ENCODE data around the gene KCND1.
"Not testable (repeated sequence)": the region's sequence is repeated elsewhere in the genome, so short reads cannot be mapped to it uniquely, and the experiment has no call there.

Gene KCND1

GRCh38 chrX:48971249-48972219, at the start of gene KCND1:
Gene KCND1, minus strand, starts transcription at chrX:48971844. Its CDS starts 1,573 bp downstream, at chrX:48970271.
- DNase-seq = no peak

- no peak for DNase-seq
These were observed 48.1 kb upstream of the KCND1 start for GRCh38 chrX:49019599-49020249.

GRCh38 chrX:49019050-49019449, 47.4 kb upstream of the KCND1 start:
- DNase-seq = no peak

DNA sequence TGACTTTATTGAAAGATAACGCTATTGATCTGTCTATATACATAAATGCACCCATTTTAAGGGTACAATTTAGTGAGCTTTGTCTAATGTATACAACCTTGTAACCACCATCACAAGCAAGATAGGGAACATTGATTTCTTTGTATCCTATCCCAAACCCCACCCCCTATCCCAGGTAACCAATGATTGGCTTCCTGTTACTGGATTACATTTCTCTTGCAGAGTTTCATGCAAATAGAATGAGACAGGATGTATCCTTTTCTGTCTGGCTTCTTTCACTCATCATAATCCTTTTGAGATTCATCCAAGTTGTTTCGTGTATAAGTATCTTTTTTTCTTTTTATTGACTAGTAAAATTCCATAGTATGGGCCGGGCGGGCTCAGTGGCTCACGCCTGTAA, 32.1 kb upstream of the KCND1 start:
- DNase-seq = no peak

DNA sequence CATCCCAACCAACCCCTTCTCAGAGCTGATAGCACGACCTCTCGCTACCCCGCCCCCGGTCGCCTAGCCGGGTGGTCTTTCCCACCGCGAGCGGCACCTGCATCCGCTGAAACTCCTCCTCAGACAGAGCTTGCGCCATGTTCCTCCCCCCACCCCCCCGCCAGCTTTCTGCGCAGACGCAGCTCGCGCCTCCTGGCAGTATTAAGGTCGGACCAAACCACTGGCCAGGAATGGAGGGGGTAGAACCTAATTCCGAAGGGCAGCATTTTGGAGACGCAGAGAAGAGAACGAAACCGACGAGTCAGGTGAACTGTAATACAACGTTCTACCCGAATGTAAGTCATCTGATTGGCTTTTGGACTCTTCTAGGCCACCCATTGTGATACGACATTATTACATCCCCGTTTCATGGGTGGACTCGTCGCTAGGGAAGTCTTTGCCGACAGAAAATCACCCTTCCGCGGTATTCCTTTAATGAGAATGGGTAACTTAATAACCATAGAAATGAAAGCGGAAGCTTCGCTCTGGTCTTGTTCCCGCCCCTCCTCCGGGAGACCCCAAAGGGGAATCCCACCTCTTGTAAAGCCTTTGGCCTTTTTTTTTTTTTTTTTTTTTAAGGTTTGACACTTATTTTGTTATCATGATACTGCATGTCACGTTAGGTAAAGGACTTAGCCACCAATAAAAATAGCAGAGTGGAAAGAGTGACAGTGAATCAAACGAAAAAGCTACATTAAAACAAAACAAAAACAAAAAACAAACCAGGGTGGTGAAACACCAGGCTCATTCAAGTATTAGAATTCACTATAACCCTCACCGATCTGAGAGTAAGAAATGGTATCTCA, 30.7 kb upstream of the KCND1 start, which contains the start of gene GRIPAP1:
GRIPAP1 (minus strand) TSS at position 174 of the 845 bp plus-strand sequence; CDS start at position 139, 35 bp downstream.
- DNase-seq = peak; percentile 51 to 80

DNA sequence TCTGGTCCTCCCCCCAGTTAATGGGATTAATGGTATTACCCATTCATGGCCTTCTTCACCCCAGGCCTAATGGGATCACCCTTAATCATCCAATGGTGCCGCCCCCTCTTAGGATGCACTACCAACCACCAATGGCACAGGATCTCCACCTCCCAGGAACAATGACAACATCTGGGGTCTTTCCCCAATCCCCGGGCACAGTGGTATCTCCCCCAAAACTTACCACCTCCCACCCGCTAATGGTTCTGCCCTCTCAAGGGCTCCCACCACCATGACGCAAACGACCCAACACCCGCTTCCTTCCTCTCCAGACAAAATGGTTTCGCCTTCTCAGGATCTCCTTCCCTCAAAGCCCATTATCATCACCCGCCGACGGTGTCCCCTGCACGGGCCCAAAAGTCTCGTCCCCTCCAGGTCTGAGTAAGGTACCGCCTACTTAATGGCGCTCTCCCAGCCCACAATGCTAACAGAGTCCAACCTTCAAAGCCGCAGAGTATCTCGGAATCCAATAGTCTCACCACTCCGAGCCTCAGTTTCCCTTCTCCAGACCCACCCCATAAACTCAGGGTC, 30.0 kb upstream of the KCND1 start:
- DNase-seq = peak; percentile 29 to 51

GRCh38 chrX:49000636-49001035, 29.0 kb upstream of the KCND1 start:
- no peak for DNase-seq

- no peak for DNase-seq
These were observed 27.4 kb upstream of the KCND1 start for GRCh38 chrX:48999030-48999429.

DNA sequence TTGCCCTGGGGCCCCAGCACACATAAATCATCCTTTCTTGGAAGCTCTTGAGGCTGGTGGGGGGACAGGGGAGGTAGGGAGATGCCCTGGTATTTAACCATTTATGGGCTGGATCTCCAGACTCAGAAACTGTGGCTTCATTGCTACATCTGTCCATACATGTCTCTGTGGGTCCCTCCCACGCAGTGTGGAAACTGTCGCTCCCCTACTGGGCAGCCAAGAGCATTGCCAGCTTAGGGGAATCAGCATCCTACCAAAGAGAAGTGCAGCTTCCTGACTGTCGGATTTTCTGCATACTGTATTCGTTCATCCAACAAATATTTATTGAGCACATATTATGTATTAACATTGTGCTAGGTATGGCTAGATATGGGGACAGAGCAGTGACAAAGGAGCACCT, 26.7 kb upstream of the KCND1 start:
- no peak for DNase-seq

GRCh38 chrX:48997865-48998264, 26.2 kb upstream of the KCND1 start:
- no peak for DNase-seq

- DNase-seq = no peak
These were observed 25.8 kb upstream of the KCND1 start for GRCh38 chrX:48997455-48997854.

DNA sequence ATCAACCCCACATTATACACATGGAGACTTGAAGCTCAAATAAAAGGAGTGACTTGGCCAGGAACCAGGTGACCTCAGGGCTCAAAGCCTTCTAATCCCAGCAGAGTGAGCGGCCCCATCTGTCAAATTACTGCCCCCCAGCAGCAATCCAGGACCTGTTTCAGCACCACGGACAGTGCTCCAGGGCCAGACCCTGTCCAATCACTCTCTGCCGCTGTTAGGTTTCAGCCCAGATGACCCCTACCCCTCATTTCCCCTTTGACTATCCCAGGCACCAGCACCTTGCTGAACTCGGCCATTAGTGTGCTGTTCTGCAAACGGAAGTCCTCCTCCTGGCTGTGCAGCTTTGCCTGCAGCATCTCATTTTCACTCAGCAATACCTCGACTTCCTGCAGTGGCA, 25.3 kb upstream of the KCND1 start:
- no peak for DNase-seq

GRCh38 chrX:48992341-48992740, 20.7 kb upstream of the KCND1 start:
- no peak for DNase-seq

- no peak for DNase-seq
These were observed 17.8 kb upstream of the KCND1 start for GRCh38 chrX:48989483-48989882.

- DNase-seq = no peak
These were observed 12.3 kb upstream of the KCND1 start for GRCh38 chrX:48983896-48984295.

DNA sequence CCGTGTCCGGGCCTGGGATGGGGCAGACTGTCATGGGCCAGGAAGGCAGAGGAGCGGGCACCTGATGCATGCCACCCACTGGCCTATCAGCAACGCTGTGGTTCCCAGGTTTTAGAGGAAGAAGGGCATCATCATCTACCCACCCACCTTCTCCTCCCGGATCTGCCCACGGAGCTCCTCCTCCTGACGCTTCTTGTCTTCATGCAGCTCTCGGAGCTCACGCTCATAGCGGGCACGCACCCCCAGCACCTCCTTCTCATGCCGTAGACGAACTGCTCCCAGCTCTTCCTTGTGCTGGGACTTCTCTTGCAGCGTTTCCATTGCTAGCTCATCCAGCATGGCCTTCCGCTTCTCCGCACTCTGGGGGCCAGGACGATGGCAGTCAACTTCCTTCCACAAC, 11.4 kb upstream of the KCND1 start:
- DNase-seq = no peak

GRCh38 chrX:48981178-48981577, 9.5 kb upstream of the KCND1 start:
- no peak for DNase-seq

GRCh38 chrX:48980341-48980740, 8.7 kb upstream of the KCND1 start:
- DNase-seq = not testable (repeated sequence)

DNA sequence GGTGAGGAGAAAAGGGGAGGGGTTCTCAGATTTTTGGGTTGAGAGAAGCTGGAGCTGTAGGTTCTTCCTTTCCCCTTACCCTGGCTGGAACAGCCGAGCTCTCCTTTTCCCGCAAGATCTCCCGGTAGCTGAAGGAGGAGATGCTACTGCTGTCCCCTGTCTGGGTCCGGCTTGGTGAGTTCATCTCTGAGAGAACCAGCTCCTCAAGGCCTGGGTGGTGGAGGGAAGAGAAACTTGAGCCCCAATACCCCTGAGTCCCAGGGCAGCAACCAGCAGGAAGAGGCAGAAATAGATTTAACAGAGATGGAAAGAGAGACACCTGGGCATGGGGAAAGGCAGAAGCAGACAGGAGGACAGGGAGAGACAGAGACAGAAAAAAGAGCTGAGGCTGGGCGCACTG, 6.6 kb upstream of the KCND1 start:
- DNase-seq = no peak

DNA sequence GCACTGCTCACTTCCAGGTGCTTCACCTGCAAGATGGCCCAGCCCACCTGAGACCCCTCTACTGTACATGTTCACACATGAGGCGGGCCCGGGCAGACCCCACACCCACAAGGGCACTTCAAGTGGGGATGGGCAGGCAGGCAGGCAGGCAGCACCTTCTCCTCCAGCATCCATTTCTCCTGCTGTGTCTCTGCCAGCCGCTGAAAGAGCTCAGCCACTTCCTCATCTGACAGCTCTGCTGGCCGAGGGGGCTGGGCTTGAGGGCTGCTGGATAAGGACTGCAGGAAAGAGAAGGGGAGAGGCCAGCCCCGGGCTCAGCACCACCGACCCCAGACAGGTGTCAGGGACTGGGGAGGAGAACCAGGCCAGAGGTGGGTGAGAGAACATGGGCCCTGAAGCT, 4.4 kb upstream of the KCND1 start:
- no peak for DNase-seq

GRCh38 chrX:48975541-48975940, 3.9 kb upstream of the KCND1 start:
- DNase-seq = no peak

DNA sequence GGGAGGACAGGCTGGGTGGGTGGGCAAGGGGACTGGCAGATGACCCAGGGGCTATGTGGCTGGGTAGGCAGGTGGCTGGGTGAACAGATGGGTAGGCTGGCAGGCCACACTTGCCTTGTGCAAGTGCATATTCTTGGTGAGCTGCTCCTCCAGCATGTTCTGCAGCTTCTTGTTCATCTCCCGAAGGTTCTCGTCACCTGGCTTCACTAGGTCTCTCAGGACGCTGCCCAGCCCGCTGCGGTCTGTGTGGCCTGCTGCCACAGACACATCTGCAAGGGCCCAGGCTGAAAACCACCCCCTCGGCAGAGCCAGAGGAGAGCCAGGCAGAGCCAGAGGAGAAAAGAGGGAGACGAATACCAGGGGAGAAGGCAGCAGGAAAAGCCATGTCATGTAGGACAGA, 3.4 kb upstream of the KCND1 start:
- no peak for DNase-seq

- no peak for DNase-seq
These were observed 2.9 kb upstream of the KCND1 start for GRCh38 chrX:48974574-48974973.

All from bone marrow (tissue), 2 donors.